HG03159 (cell line): ENCODE measurements around the gene MCTP1.
A peak's percentile ranks its signal among the peaks of the same experiment; 100 is the strongest.
"Not testable (repeated sequence)": the region's sequence is repeated elsewhere in the genome, so short reads cannot be mapped to it uniquely, and the experiment has no call there.

Experiments
- ATAC-seq: cut with Tn5 transposase; IDR thresholded peaks from one replicate; pipeline ENCODE4 v1.9.1; 2021; ENCODE audit warnings: mild to moderate bottlenecking, moderate library complexity; ENCODE audit not compliant: unreplicated experiment

Gene MCTP1

DNA sequence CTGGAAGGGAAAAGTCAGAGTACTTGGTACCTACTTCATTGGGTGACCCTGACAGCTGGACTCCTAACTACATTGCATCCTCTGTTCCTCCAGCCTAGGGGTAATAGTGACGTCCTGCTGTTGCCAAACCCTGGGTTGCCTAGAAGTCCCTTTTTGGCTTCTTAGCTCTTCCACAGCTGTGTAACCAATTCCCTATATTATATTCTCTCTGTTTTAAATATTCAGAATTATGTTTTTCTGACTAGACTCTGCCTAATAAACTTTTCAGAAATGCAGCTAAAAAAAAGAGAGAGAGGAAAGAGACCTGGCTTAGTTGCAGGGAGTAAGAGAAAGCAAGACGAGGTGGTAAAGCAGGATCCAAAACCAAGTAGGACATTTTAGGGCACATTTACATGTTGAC, 28.4 kb downstream of the MCTP1 start:
- ATAC-seq: no peak

GRCh38 chr5:95252801-95253200, 32.1 kb downstream of the MCTP1 start:
- ATAC-seq: no peak

GRCh38 chr5:95251185-95251584, 33.7 kb downstream of the MCTP1 start:
- no peak for ATAC-seq

- ATAC-seq: no peak
Measured at GRCh38 chr5:95244479-95244878, 40.4 kb downstream of the MCTP1 start.

DNA sequence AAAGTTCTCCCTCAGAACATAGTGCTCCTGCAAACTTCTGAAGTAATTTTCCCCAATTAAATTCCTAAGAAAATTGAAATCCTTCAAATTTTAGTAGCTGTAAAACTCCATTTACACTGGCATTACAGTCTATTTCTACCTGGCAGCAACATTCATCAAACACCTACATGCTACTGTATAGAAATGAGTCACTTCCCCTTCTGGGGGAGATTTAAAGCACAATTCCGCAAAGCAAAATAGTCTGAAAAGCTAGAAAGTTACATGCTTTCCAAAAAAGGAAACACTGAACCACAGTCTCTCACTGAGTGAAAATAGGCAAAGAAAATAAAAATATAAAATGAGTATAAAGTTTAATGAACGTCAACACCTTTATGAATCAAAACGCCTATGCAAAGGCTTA, 43.3 kb downstream of the MCTP1 start:
- peak; percentile 99 for ATAC-seq

DNA sequence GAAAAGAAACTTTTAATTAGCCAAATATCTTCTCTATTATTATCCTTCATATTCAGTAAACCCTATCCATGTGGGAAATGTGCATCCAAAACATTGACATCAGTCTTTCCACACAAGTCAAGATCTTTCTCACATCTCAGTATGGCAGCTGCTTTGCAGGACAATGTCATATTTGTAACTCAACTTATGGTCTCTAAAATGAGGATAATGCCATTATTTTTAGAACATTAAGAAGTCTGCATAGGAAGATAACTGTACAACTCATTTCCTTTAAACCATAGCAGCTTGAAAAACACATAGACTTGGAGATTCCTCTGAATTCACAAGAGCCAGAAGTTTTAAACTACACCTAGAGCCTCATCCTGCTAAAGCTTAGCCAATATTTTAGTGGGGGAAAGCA, 43.7 kb downstream of the MCTP1 start:
- peak; percentile 3 for ATAC-seq

DNA sequence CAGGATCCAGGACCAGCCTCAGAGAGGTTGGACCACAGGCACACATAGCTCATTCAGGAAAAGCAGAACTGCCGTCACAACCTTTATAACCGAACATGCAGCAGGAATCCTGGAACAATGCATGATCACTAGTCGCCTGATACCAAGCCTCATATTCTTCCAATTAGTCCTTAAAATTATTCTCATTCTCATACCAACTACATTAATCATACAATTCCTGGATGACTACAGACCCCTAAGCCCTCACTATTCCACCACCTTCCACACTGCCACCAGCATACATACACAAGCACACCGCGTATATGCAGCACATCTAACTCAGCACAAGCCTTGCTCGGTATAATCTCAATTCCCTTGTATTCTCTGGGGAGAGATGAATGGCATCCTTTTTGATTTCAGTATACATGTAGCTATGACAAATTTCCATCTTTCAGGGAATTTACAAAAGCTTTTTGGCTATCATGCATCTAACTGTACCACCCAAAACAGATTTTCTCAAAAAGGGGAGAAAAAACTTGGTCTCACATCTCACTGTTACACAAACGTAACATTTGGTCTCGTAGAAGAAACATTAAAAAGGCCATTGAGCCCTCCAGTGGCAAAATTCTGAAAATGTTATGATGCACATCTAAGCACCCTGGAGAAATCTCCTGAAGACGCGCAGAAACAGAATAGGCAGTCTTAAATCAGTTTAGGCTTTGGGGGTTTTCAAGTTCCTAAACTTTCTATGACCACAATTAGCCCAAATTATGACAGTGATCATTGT, 46.2 kb downstream of the MCTP1 start:
- ATAC-seq: no peak

GRCh38 chr5:95237324-95237723, 47.6 kb downstream of the MCTP1 start:
- ATAC-seq: no peak

GRCh38 chr5:95235439-95235982, 49.4 kb downstream of the MCTP1 start:
- ATAC-seq: no peak

DNA sequence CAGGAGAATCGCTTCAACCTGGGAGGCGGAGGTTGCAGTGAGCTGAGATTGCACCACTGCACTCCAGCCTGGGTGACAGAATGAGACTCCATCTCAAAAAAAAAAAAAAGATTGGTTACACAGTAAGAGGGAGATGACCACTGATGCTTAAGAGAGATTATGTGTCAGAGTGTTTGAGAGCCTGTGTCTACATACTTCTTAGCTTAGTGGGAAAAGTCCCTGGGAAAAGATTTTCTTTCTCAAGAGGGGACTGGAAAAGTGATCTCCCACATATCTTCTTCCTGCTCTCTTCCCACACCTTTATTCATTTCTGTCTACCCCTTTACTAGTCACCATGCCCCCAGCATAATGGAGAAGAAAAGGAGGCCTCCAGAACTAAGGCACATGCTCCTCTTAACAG, 55.2 kb downstream of the MCTP1 start:
- no peak for ATAC-seq

DNA sequence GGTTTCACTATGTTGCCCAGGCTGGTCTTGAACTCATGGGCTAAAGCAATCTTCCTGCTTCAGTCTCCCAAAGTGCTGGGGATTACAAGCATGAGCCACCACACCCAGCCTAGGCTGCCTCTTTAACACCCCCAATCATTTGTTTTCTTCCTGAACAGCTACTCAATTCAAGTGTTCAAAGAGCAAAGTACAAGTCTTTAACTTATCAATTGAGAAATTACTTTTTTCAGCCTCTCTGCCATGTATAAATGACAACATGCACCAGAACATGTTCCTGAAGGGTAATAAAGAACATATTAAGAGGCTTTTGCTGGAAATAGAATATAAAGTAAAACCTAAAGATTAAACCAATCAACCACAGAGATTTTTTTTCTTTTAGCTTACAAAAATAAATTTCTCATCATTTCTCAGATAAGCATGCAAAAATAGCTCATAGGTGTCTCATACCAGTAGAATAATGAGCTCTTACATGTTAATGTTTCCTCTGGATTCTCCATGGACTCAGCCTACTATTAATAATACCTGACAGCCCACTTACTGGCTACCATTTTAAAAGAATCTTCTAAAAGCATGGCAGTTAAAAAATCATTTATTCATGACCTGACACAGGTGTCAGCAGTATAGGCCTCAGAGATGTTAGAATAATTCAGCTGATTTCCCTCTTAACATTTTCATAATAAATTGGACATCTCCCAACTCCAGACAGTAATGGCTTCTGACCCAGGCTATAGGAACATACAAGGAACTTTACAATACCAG, 60.0 kb downstream of the MCTP1 start:
- no peak for ATAC-seq

- no peak for ATAC-seq
Measured at GRCh38 chr5:95223566-95224258, 61.2 kb downstream of the MCTP1 start.

GRCh38 chr5:95222836-95223235, 62.1 kb downstream of the MCTP1 start:
- ATAC-seq: no peak

- no peak for ATAC-seq
Measured at GRCh38 chr5:95221234-95221633, 63.7 kb downstream of the MCTP1 start.

DNA sequence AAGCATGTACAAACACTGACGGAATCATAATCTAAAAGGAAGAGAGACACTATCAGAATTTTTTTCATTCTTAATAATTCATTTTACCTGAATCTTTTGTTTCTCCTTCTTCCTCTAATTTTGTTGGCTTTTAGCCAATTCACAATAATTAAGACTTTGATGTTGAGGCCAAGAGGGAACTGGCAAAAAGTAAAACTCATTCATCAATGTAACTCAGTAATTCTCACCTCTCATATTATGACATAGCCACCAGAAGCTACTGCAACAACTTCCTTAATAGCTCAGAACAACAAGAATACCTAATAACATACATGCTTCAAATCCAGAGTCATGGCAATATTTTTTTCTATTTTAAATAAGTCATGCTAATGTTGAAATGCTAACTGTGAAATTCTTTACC, 64.5 kb downstream of the MCTP1 start:
- no peak for ATAC-seq

- no peak for ATAC-seq
Measured at GRCh38 chr5:95219411-95219810, 65.5 kb downstream of the MCTP1 start.

DNA sequence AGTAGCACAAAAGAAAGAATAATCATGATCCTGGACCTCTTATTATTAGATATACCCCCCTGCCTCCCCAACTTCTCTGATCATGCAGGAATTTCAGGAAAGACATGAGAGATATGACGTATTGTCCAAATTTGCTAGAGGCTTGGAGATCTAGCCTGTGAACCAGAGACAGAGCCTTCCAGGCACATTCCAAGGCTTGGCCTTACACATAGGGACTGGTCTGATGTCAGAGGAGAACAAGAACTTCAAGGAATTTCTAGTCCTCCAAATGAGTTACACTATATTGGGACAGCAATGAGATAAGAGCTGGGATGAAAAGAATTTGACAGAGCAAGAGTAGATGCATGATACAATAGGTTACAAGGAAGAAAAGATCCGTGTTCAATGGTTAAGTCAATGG, 67.0 kb downstream of the MCTP1 start:
- ATAC-seq: no peak

DNA sequence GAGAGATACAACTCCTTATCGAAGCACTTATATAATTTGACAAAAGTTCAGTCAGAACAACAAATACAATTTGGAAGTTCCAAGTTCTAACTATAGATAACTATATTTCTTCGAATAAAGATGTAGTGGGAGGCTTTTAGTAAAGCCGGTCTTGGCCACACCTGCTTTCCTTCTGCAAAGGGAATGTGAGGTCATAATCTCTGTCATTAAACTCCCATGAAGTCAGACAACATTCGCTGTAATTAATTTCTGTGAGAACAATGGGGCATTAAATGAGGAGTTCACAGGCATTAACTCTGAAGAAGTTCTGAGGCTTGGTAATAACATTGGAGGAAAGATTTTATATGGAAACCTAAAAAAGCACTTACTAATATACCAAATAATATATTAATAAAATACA, 67.5 kb downstream of the MCTP1 start:
- no peak for ATAC-seq

DNA sequence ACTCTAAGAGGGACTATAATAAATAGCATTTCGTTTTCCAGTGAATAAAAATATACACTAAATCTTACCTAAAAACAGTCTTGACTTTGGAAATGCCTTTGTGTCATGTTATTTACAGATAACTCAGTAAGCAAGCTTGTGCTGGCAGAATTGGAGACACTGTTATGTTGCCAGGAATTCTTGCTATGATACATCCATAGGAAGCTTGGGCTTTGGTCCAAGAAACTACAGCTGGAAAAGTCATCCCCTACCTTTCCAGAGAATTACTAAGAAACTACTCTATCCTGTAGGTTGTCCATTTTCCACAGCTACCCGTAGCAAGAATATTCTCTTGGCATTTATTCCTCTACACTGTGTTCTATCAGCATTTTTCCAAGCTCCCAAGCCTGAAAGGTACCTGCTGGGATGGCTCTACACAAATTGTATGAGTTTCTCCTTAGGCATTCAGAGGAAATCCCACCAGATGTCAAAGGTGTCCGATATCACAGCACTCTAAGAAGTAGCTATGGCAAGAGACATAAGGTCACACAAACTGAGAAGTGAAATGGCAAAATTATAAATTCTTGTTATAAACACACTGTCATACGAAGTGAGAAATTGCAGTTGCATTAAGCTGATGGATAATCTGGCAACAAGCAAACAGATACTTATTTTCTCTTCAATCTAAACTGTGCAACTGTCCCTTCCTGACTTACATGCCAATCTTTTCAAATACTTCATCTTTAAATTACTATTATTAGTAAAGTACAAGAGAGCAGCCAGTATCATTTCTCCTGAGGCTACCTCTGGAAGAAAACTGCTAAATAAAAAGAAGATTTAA, 68.5 kb downstream of the MCTP1 start:
- no peak for ATAC-seq

DNA sequence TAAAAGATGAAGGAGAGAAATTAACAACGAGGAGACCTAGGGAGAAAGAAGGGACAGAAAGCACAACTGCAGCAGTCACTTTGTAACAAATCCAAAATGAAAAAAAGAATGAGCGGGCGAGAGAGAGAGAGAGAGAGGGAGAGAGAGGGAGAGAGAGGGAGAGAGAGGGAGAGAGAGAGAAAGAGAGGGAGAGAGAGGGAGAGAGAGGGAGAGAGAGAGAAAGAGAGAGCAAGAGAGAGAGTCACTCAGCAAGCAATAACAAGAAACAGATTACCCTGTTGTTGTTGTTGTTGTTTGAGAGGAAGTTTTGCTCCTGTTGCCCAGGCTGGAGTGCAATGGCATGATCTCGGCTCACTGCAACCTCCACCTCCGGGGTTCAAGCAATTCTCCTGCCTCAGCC, 77.1 kb downstream of the MCTP1 start:
- not testable (repeated sequence) for ATAC-seq

DNA sequence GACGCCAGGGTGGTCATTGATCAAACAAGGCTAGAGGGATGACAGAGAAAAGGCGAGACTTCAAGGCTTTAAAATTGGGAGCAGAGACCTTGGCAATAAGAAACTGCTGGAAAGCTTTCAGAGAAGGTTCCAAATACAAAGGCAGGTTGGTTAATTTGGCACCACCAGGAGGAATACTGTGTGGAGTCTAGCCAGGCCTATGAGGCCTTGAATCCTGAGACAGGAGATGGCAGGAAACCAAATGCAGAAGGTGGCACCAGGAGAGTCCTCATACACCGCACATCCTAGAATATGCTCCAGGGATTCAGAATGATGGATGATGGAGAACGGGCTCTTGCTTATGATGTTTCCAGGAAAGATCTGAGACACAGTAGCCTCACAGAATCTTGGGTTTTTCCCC, 90.0 kb downstream of the MCTP1 start:
- ATAC-seq: no peak
